Omental fat pad (tissue), 4 donors: ENCODE measurements around the gene SMIM14. TPM values are rescaled to one million over a fixed set of nuclear protein-coding genes. Genes with fewer than 3 reads are reported as not detected.
"Not testable (repeated sequence)": the region's sequence is repeated elsewhere in the genome, so short reads cannot be mapped to it uniquely, and the experiment has no call there.

Source experiments
- ATAC-seq: fragments of 150-250 bp; one replicate; pipeline ENCODE4 v1.9.1; 2016; ENCODE audit warnings: mild to moderate bottlenecking, moderate library complexity; ENCODE audit not compliant: low FRiP score
- DNase-seq: peaks from one replicate; pipeline ENCODE4 v3.0.0-alpha.2; 2019; ENCODE audit warnings: low spot score
- CTCF ChIP-seq, 3 donors: fragments of 450-650 bp; IDR thresholded peaks; one replicate each; pipeline ENCODE4 v1.5.1; 2016 to 2017; ENCODE audit warnings: antibody characterized with exemption in 3 of 3, mild to moderate bottlenecking in 3 of 3, moderate library complexity in 2 of 3
- total RNA-seq, 4 donors: library from RNA; depleted of rRNA; stranded (reverse); fragments of >200 nt; gene quantifications; one replicate each; pipeline ENCODE4 v1.1.0, GENCODE V29; 2016

SMIM14 gene
- total RNA-seq, 4 donors from 2014 or later = 24.6 to 69.4 (median 35.2) TPM

GRCh38 chr4:39626913-39627312, 11.8 kb downstream of the SMIM14 start:
- ATAC-seq (no peak), DNase-seq (no peak)
- no peak for TF ChIP-seq CTCF (IDR thresholded peaks at IDR 0.05)

GRCh38 chr4:39626261-39626660, 12.4 kb downstream of the SMIM14 start:
- ATAC-seq = no peak
- TF ChIP-seq CTCF (IDR thresholded peaks at IDR 0.05) = no peak

GRCh38 chr4:39621582-39621981, 17.1 kb downstream of the SMIM14 start:
- TF ChIP-seq CTCF (IDR thresholded peaks at IDR 0.05) = no peak
- DNase-seq (no peak), ATAC-seq (peak; percentile 83)

More at GRCh38 chr4:39626261-39626660, 12.4 kb downstream of the SMIM14 start:
- no peak for DNase-seq

GRCh38 chr4:39620551-39621313, 17.9 kb downstream of the SMIM14 start:
- TF ChIP-seq CTCF (IDR thresholded peaks at IDR 0.05) = no peak
- ATAC-seq = no peak
- no peak for DNase-seq

GRCh38 chr4:39617534-39617933, 21.1 kb downstream of the SMIM14 start:
- TF ChIP-seq CTCF (IDR thresholded peaks at IDR 0.05) = no peak
- no peak for DNase-seq

GRCh38 chr4:39616651-39617050, 22.0 kb downstream of the SMIM14 start:
- ATAC-seq = no peak
- no peak for TF ChIP-seq CTCF (IDR thresholded peaks at IDR 0.05)
- no peak for DNase-seq

More at GRCh38 chr4:39617534-39617933, 21.1 kb downstream of the SMIM14 start:
- no peak for ATAC-seq

GRCh38 chr4:39616112-39616511, 22.6 kb downstream of the SMIM14 start:
- DNase-seq, ATAC-seq: not testable (repeated sequence)
